Lung (tissue), 13 donors: ENCODE measurements around the gene COL9A3. TPM values are rescaled to one million over a fixed set of nuclear protein-coding genes. Genes with fewer than 3 reads are reported as not detected.

ENCODE experiments used
- ATAC-seq: fragments of 200-7000 bp; cut with Tn5 transposase; one replicate; pipeline ENCODE4 v1.9.1; 2020; ENCODE audit warnings: moderate number of reproducible peaks; ENCODE audit not compliant: insufficient read depth, low FRiP score
- DNase-seq, 3 donors: peaks; one replicate each; pipeline ENCODE4 v3.0.0-alpha.2; 2013 to 2017
- H3K27ac ChIP-seq, 2 donors: one replicate each; pipeline ENCODE4 v1.5.1; 2013; ENCODE audit warnings: mild to moderate bottlenecking in 2 of 2, moderate library complexity in 2 of 2, control low read depth in 1 of 2, inconsistent platforms in 1 of 2, low read depth in 1 of 2, low read length in 1 of 2
- H3K27me3 ChIP-seq, 3 donors: one replicate each; pipeline ENCODE4 v1.5.1; 2013; ENCODE audit warnings: low read length in 2 of 3; ENCODE audit not compliant: control insufficient read depth in 3 of 3, insufficient read depth in 3 of 3
- H3K36me3 ChIP-seq, 4 donors: one replicate each; pipeline ENCODE4 v1.5.1; 2013; ENCODE audit warnings: low read length in 4 of 4, mild to moderate bottlenecking in 1 of 4, moderate library complexity in 1 of 4; ENCODE audit not compliant: control insufficient read depth in 4 of 4, insufficient read depth in 4 of 4
- H3K4me1 ChIP-seq, 5 donors: one replicate each; pipeline ENCODE4 v1.5.1; 2013; ENCODE audit warnings: low read length in 5 of 5, mild to moderate bottlenecking in 2 of 5, moderate library complexity in 1 of 5; ENCODE audit not compliant: control insufficient read depth in 5 of 5, insufficient read depth in 5 of 5
- H3K4me3 ChIP-seq: one replicate; pipeline ENCODE4 v1.5.1; 2013; ENCODE audit warnings: mild to moderate bottlenecking, control low read depth, moderate library complexity
- H3K9ac ChIP-seq, 2 donors: one replicate each; pipeline ENCODE4 v1.5.1; 2013; ENCODE audit warnings: low read length in 2 of 2, control low read depth in 1 of 2; ENCODE audit not compliant: insufficient read depth in 1 of 2
- H3K9me3 ChIP-seq, 4 donors: one replicate each; pipeline ENCODE4 v1.5.1; 2013; ENCODE audit warnings: low read length in 3 of 4, mild to moderate bottlenecking in 1 of 4, moderate library complexity in 1 of 4; ENCODE audit not compliant: control insufficient read depth in 4 of 4, insufficient read depth in 3 of 4
- WGBS, 2 donors: extraction: QIAGEN DNeasy Blood & Tissue Kit; methylation state at CpG; one replicate each; pipeline ENCODE4 v1.1.7; 2013; 5-methylcytosine and 5-hydroxymethylcytosine counted together
- polyA plus RNA-seq, 2 donors: library from polyadenylated mRNA; stranded (reverse); fragments of 200-250 nt; gene quantifications; one replicate each; pipeline ENCODE4 v1.2.1, GENCODE V29; 2013
- small RNA-seq: library from RNA; depleted of rRNA; stranded (forward); fragments of <200 nt; gene quantifications from one replicate; pipeline ENCODE3, GENCODE V24; 2014; ENCODE audit warnings: low replicate concordance
- total RNA-seq, 2 donors: library from RNA; depleted of rRNA in 1 of 2; stranded (reverse); fragments of >200 nt in 1 of 2; gene quantifications; one replicate each; pipeline ENCODE4 v1.2.1, GENCODE V29; 2014 to 2021
- TF ChIP-seq, protein P1 (sequence below): IDR thresholded peaks from 2 replicates; pipeline ENCODE4 v1.5.1; 2012; ENCODE audit warnings: mild to moderate bottlenecking; ENCODE audit errors: control extremely low read depth, extremely low read depth
- donor health status: control.
- donor health status: control.
- donor health status: Bipolar disorder and iron deficiency.
- donor health status: healthy.
- donor health status: DM: yes; HTN: yes; CAD: no.

COL9A3 gene
- total and polyA plus RNA-seq, 4 donors, result 0.55 to 26.1 (median 4.0) TPM

DNA sequence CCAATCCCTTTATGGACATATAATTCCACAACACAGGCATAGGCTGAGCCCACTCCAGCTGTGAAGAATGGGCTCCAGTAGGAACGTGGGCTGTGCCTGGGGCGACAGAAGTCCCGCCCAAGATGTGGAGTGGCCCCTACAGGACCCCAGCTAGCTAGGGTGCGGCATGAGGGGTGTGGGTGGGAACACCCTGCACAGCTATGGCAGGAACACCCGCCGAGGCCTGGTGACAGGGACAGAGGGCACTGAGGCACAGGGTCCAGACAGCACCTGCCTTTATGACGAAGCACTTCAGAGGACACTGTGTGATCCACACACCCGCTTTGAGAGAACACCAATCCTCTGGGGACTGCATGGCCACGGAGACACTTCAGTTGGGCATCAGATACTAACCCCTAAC lies 73.0 kb downstream of the COL9A3 start:
- Histone ChIP-seq H3K27ac (no peak overlapping the region), H3K36me3 (peaks cover 41 to 63% (median 48%) of the 10 kb centered on the region in 4 donors), H3K9ac (no peak overlapping the region), H3K9me3 (peaks cover 0 to 2% (median 0%) of the 10 kb centered on the region in 4 donors), H3K4me3 (no peak overlapping the region), H3K27me3 (no peaks in the 10 kb centered on the region), H3K4me1 (no peaks in the 10 kb centered on the region)
- WGBS, 2 donors, result 95 to 97% methylated on average over 9 of the region's 9 CpGs
- no peak for ATAC-seq
- TF ChIP-seq, protein P1, sequence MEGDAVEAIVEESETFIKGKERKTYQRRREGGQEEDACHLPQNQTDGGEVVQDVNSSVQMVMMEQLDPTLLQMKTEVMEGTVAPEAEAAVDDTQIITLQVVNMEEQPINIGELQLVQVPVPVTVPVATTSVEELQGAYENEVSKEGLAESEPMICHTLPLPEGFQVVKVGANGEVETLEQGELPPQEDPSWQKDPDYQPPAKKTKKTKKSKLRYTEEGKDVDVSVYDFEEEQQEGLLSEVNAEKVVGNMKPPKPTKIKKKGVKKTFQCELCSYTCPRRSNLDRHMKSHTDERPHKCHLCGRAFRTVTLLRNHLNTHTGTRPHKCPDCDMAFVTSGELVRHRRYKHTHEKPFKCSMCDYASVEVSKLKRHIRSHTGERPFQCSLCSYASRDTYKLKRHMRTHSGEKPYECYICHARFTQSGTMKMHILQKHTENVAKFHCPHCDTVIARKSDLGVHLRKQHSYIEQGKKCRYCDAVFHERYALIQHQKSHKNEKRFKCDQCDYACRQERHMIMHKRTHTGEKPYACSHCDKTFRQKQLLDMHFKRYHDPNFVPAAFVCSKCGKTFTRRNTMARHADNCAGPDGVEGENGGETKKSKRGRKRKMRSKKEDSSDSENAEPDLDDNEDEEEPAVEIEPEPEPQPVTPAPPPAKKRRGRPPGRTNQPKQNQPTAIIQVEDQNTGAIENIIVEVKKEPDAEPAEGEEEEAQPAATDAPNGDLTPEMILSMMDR, result no peak
- DNase-seq, result no peak

DNA sequence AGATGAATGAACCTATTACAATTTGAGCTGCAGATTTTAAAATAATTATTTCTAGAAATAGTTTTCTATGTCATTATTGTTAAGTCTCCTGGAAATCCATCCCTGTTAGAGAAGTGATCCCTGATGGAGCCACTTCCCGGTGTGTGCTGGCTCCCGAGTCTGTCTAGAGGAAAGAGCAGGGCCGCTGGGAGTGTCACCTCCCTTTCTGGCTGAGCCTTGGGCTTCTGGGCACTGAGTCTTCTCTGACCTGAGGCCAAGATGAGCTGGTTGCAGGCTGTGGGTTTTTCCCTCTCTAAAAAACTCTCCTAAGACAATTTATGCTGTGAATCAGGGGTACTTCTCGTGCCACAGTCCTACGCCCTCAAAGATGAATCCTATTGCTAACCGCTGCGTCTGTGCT lies 73.6 kb downstream of the COL9A3 start:
- Histone ChIP-seq H3K9ac (no peak overlapping the region), H3K27me3 (no peaks in the 10 kb centered on the region), H3K9me3 (peaks cover 0 to 2% (median 0%) of the 10 kb centered on the region in 4 donors), H3K4me3 (no peak overlapping the region), H3K36me3 (peaks cover 41 to 68% (median 49%) of the 10 kb centered on the region in 4 donors), H3K27ac (no peak overlapping the region), H3K4me1 (no peaks in the 10 kb centered on the region)
- TF ChIP-seq, protein P1, result no peak
- DNase-seq, result no peak
- 92 to 97% methylated on average over 7 of the region's 7 CpGs for WGBS, 2 donors
- no peak for ATAC-seq

Small RNA genes lying within 50 kb of the gene (small RNA-seq; reads per million reads assigned to genes)
- not detected for gene DPH3P1

Other genes starting within 250 kb of the COL9A3 start
- gene SLCO4A1, start 174.5 kb upstream of the COL9A3 start, total RNA-seq, result 10 to 100 TPM in 1 of 2 donors, 1 to 10 TPM in 1; 4.7 to 49.6 TPM
- gene SLCO4A1, start 174.5 kb upstream of the COL9A3 start, polyA plus RNA-seq, result 100 to 1,000 TPM in 1 of 2 donors, 10 to 100 TPM in 1; 35.3 to 152 TPM
- 1 to 10 TPM in 1 of 2 donors, under 1 TPM in 1; 0.46 to 1.1 TPM for gene NTSR1, start 108.2 kb upstream of the COL9A3 start, total RNA-seq
- 1 to 10 TPM in 1 of 2 donors, under 1 TPM in 1; 0.02 to 3.7 TPM for gene NTSR1, start 108.2 kb upstream of the COL9A3 start, polyA plus RNA-seq
- 10 to 100 TPM in 1 of 2 donors, 1 to 10 TPM in 1; 7.5 to 12.5 TPM for gene MRGBP, start 20.6 kb upstream of the COL9A3 start, total RNA-seq
- gene MRGBP, start 20.6 kb upstream of the COL9A3 start, polyA plus RNA-seq, result 10 to 100 TPM in 1 of 2 donors, 1 to 10 TPM in 1; 7.4 to 10.3 TPM
- gene OGFR, start 12.2 kb upstream of the COL9A3 start, total RNA-seq, result 10 to 100 TPM; 38.0 to 60.6 TPM
- 10 to 100 TPM; 67.2 to 73.1 TPM for gene OGFR, start 12.2 kb upstream of the COL9A3 start, polyA plus RNA-seq
- gene TCFL5, start 44.8 kb downstream of the COL9A3 start, total RNA-seq, result 1 to 10 TPM; 8.2 to 8.6 TPM
- 1 to 10 TPM; 3.8 to 3.9 TPM for gene TCFL5, start 44.8 kb downstream of the COL9A3 start, polyA plus RNA-seq
- 10 to 100 TPM; 50.4 to 71.2 TPM for gene DIDO1, start 109.5 kb downstream of the COL9A3 start, total RNA-seq
- gene DIDO1, start 109.5 kb downstream of the COL9A3 start, polyA plus RNA-seq, result 10 to 100 TPM; 19.6 to 21.2 TPM
- 10 to 100 TPM; 31.2 to 35.4 TPM for gene GID8, start 121.1 kb downstream of the COL9A3 start, total RNA-seq
- gene GID8, start 121.1 kb downstream of the COL9A3 start, polyA plus RNA-seq, result 10 to 100 TPM; 11.0 to 16.2 TPM
- gene SLC17A9, start 135.7 kb downstream of the COL9A3 start, total RNA-seq, result 10 to 100 TPM in 1 of 2 donors, 1 to 10 TPM in 1; 2.4 to 17.3 TPM
- 1 to 10 TPM; 9.2 to 9.9 TPM for gene SLC17A9, start 135.7 kb downstream of the COL9A3 start, polyA plus RNA-seq
- not detected for gene BHLHE23, start 189.9 kb downstream of the COL9A3 start, total RNA-seq
- not detected for gene BHLHE23, start 189.9 kb downstream of the COL9A3 start, polyA plus RNA-seq